ENCODE measurements around the gene NDRG3. TPM values are rescaled to one million over a fixed set of nuclear protein-coding genes. Genes with fewer than 3 reads are reported as not detected.
"Not testable (repeated sequence)": the region's sequence is repeated elsewhere in the genome, so short reads cannot be mapped to it uniquely, and the experiment has no call there.

The NDRG3 gene
- total RNA-seq, 1 donor from 2014 or later, result 21.1 TPM

- Histone ChIP-seq H3K4me1 (no peaks in the 10 kb centered on the region), H3K27ac (no peak overlapping the region), H3K9me3 (no peaks in the 10 kb centered on the region), H3K27me3 (no peaks in the 10 kb centered on the region), H3K4me3 (no peak overlapping the region), H3K36me3 (peaks cover 0 to 20% of the 10 kb centered on the region in 2 donors)
- intact Hi-C loops (cut with DNase I), result no loop called here
- no peak for TF ChIP-seq CTCF (IDR thresholded peaks at IDR 0.05)
- no peak for TF ChIP-seq POLR2A (IDR thresholded peaks at IDR 0.05)
- TF ChIP-seq POLR2AphosphoS5 (IDR thresholded peaks at IDR 0.05; ENCODE audit: insufficient read depth in 1 of 2, low read depth in 1 of 2), result no peak
- DNase-seq (ENCODE audit: extremely low spot score in 2 of 2), result no peak
These were observed 69.0 kb downstream of the NDRG3 start for GRCh38 chr20:36676701-36677421.

- H3K9me3 ChIP-seq; H3K4me1 ChIP-seq; H3K4me3 ChIP-seq; DNase-seq (ENCODE audit: extremely low spot score in 2 of 2); intact Hi-C loops (cut with DNase I); H3K27ac ChIP-seq; H3K27me3 ChIP-seq: not testable (repeated sequence)
- peaks cover 0 to 27% of the 10 kb centered on the region in 2 donors for H3K36me3 ChIP-seq
These were observed 70.3 kb downstream of the NDRG3 start for GRCh38 chr20:36675545-36675944.

- Histone ChIP-seq H3K4me3 (no peak overlapping the region), H3K27me3 (no peaks in the 10 kb centered on the region), H3K27ac (no peak overlapping the region), H3K36me3 (peaks cover 0 to 14% of the 10 kb centered on the region in 2 donors), H3K4me1 (no peaks in the 10 kb centered on the region), H3K9me3 (no peaks in the 10 kb centered on the region)
- intact Hi-C loops (cut with DNase I), result no loop called here
- no peak for DNase-seq (ENCODE audit: extremely low spot score in 2 of 2)
- TF ChIP-seq POLR2AphosphoS5 (IDR thresholded peaks at IDR 0.05; ENCODE audit: insufficient read depth in 1 of 2, low read depth in 1 of 2), result no peak
- no peak for TF ChIP-seq CTCF (IDR thresholded peaks at IDR 0.05)
- TF ChIP-seq POLR2A (IDR thresholded peaks at IDR 0.05), result no peak
These were observed 72.9 kb downstream of the NDRG3 start for GRCh38 chr20:36672991-36673390.

- Histone ChIP-seq H3K36me3 (peaks cover 0 to 18% of the 10 kb centered on the region in 2 donors), H3K27ac (no peak overlapping the region), H3K27me3 (no peaks in the 10 kb centered on the region), H3K9me3 (no peaks in the 10 kb centered on the region), H3K4me3 (no peak overlapping the region), H3K4me1 (no peaks in the 10 kb centered on the region)
- TF ChIP-seq POLR2A (IDR thresholded peaks at IDR 0.05) (no peak), POLR2AphosphoS5 (IDR thresholded peaks at IDR 0.05; ENCODE audit: insufficient read depth in 1 of 2, low read depth in 1 of 2) (no peak), CTCF (IDR thresholded peaks at IDR 0.05) (no peak)
- DNase-seq (ENCODE audit: extremely low spot score in 2 of 2), result no peak
- intact Hi-C loops (cut with DNase I), result no loop called here
These were observed 75.1 kb downstream of the NDRG3 start for GRCh38 chr20:36670665-36671357.

- Histone ChIP-seq H3K9me3 (no peaks in the 10 kb centered on the region), H3K4me1 (no peaks in the 10 kb centered on the region), H3K36me3 (peaks cover 0 to 27% of the 10 kb centered on the region in 2 donors), H3K27me3 (no peaks in the 10 kb centered on the region), H3K4me3 (no peak overlapping the region), H3K27ac (no peak overlapping the region)
- intact Hi-C loops (cut with DNase I), result no loop called here
- no peak for DNase-seq (ENCODE audit: extremely low spot score in 2 of 2)
- TF ChIP-seq POLR2AphosphoS5 (IDR thresholded peaks at IDR 0.05; ENCODE audit: insufficient read depth in 1 of 2, low read depth in 1 of 2), result no peak
- TF ChIP-seq CTCF (IDR thresholded peaks at IDR 0.05), result no peak
- no peak for TF ChIP-seq POLR2A (IDR thresholded peaks at IDR 0.05)
These were observed 79.6 kb downstream of the NDRG3 start for GRCh38 chr20:36666181-36666740.

Data from vagina (tissue), 2 donors.